ENCODE measurements around the gene COL24A1.

COL24A1 gene

DNA sequence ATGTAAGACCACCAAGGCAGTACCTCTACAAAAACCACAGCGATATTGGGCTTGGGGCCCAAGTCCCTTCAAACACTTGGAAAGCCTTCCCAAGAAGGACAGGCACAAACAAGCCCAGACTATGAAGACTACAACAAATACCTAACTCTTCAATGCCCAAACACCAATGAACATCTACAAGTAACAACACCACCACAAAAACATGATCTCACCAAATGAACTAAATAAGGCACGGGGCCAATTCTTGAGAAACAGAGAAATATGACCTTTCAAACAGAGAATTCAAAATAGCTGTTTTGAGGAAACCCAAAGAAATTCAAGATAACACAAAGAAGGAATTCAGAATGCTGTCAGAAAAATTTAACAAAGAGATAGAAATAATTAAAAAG, 86.8 kb downstream of the COL24A1 start:
- DNase-seq: no peak

GRCh38 chr1:86068841-86069756, 87.5 kb downstream of the COL24A1 start:
- no peak for DNase-seq

GRCh38 chr1:86068271-86068721, 88.3 kb downstream of the COL24A1 start:
- no peak for DNase-seq

GRCh38 chr1:86067626-86068025, 88.9 kb downstream of the COL24A1 start:
- DNase-seq: no peak

DNA sequence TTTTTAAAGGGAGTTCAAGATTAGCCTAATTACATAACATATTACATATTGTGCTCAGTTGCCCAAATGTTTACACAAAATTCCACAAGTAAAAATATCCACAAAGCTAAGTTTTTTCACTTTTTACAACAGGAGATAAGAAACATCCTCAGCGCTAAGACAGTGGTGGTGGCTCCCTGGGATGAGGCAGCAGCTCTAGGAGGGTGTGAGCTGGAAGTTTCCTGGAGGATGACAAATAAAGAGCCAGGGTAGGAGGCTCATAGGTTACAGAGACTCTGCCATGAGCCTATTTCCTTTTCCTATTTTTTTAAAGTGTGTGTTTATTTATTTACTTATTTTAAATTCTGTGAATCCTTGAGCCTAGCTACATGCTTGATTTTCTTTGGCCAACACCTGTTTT, 91.7 kb downstream of the COL24A1 start:
- no peak for DNase-seq

- no peak for DNase-seq
Observed at GRCh38 chr1:86063721-86064120, 92.9 kb downstream of the COL24A1 start.

DNA sequence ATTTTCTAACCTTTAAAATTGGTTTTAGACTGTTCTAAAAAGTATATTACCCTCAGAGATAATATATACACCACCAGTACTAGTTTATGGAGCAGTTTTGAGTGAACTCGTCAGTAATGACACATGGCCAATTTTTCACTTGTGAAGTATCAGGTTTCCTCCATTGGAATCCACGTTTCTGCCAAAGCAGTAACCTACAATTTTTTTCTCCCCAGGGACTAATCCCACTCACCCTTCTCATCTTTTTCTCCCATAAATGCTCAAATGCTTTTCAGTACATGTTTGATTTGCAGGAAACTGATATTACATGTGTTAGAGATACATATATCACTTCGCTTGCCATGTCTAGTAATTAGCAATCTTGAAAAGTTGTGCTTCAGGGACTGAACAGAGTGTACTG, 94.1 kb downstream of the COL24A1 start:
- no peak for DNase-seq

DNA sequence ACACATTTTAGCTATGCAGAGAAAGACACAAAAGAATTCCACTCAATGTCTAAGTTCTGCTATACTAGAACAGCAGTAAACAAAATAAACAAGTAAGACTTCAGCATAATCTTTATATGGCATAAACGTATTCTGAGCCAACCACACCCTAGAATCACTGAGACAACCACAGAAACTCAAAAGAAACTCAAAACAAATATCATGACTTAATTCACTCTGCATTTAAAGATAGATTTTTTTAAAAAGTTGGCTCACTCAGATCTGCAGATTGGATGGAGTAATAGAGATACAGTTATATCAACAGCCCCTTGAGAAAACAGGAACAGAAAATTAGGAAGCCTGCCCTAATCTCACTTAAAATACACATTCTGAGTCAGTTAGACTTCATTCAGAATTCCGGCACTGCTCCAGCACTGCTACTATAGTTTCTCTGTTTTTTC, 95.0 kb downstream of the COL24A1 start:
- DNase-seq: no peak

DNA sequence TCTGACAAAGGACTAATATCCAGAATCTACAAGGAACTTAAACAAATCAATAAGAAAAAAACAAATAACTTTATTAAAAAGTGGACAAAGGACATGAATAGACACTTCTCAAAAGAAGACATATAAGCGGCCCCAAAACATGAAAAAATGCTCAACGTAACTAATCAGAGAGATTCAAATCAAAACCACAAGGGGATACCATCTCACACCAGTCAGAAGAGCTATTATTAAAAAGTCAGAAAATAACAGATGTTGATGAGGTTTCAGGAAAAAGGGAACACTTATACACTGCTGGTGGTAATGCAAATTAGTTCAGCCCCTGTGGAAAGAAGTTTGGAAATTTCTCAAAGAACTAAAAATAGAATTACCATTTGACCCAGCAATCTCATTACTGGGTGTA, 102.2 kb downstream of the COL24A1 start:
- no peak for DNase-seq

GRCh38 chr1:86052948-86053698, 103.4 kb downstream of the COL24A1 start:
- DNase-seq: no peak

DNA sequence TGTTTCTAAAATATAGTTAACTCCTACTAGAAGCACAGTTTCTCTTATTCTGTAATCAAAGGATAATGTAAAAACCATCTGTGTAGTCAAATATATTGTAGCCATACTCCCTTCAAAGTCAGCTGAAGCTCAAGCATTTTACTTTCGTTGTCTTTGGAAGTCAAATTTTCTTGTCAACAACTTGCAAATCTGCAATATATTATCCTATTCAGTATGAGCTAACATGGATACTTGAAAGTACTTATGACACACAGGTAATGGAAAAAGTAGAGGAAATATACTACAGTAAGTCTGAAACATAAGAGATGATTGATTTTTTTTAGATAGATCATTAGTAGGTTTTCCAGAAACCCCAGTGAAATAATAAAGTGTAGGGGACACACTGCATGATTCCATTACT, 121.5 kb downstream of the COL24A1 start:
- no peak for DNase-seq

DNA sequence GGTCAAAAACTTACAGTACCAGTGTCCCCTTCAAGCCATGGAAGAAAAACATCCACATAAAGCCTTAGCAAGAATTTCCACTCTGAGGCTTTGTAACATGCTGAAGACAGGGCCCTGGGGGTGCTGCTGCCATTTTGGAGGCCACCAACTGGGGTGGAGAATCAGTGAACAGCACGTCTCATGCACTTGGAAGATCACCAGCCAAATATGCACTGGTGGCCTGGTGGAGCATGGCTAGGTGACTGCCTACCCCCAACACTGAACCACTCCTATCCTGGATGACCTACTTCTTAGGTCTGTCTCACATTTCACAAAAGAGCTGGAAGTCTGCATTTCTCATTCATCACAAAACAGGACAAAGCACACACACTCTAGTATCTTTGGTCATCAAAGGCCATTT, 126.4 kb downstream of the COL24A1 start:
- DNase-seq: no peak

GRCh38 chr1:86018283-86018923, 138.2 kb downstream of the COL24A1 start:
- DNase-seq: no peak

DNA sequence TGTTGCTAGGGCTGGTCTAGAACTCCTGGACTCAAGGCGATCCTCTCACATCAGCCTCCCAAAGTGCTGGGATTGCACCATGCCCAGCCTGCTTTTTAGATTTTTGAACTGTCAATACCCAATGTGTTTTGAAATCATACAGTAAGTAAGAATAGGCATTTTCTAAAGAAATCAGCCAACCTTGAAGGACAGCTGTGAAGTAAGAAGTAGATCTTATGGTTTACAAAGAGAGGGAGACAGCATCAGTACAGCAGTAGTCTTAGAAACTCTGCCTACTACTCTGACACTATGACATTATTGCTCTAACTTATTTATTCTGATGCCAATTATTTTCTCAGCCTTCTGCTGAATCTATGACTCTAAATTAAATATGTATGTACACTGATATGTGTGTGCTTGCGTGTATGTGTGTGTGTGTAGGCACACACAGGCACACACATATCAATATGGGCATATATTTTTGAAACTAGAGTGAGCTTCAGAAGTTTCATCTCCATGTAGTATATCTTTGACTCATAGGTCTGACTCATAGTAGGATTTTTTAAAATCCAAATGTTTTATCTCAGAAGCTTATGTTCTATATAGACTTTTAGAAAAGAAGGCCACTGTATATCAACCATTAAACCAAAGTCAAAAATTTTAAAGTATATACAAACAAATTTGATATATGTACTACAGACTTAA, 140.4 kb downstream of the COL24A1 start:
- DNase-seq: no peak

GRCh38 chr1:86015375-86015774, 141.2 kb downstream of the COL24A1 start:
- DNase-seq: no peak

DNA sequence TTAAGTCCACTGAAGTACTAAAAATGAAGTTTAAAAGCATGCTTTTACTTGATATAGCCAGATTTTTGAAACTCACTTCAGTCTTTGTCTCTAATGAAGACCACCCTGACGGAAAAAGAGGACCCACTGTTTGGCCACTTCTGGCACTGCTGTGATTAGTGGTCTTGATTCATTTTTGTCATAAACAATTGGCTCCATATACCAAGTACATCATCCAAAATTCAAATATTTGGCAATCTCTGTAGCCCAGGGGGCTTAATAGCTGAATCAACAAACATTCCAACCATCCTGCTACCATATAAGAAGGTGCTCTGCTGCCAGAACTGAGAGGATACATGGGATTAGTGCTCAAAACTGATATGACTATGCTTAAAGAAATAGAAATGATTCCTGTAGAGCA, 156.0 kb downstream of the COL24A1 start:
- DNase-seq: no peak

DNA sequence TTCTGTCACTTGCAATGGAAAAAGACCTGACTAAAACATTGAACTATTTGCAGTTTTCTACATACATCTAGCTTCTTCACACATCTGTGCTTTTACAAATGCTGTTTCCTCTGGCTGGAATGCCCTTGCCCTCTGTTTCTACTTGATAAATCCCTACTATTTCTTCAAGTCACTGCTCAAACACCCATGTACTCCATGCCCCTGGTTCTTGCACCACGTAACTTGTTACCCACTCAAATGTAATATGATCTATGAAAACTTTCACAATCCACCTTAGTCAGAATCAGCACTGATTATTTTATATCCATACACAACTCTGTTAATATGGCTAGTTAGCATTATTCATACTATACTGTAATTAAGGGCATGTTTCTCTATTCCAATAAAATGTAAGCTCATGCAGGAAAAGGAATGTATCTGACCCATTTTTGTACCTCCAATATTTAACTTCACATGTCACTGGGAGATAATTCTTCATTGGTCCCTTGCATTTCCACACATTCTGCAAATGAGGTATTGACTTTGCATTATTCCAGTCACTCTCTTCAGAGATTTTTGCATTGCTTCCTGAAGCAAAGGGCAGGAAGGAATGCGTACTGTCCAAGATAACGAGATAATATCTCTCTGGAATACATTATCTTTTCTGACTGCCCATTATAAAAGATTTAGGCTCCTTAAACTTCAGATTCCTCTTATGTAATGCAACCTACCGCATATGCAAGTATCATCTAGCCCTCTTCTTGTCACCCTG, 158.3 kb downstream of the COL24A1 start:
- no peak for DNase-seq

- no peak for DNase-seq
Observed at GRCh38 chr1:85992791-85993190, 163.8 kb downstream of the COL24A1 start.

DNA sequence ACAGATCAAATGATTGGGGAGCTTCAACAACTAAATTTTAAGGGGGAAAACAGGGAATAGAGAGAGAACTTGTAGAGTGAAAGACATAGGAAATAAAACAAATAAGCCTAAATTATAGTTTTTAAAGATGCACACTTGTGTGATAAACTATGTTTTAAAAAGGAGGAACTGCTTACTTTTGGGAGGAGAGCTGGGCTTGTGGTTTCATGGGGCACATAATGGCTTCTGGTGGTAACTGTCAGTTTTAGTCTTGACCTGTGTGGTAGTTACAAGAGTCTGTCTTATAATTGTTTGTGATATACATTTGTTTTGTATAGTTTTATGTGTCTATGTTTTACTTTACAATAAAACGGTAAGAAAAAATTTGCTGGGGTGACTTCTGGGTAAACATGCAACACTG, 165.3 kb downstream of the COL24A1 start:
- no peak for DNase-seq

DNA sequence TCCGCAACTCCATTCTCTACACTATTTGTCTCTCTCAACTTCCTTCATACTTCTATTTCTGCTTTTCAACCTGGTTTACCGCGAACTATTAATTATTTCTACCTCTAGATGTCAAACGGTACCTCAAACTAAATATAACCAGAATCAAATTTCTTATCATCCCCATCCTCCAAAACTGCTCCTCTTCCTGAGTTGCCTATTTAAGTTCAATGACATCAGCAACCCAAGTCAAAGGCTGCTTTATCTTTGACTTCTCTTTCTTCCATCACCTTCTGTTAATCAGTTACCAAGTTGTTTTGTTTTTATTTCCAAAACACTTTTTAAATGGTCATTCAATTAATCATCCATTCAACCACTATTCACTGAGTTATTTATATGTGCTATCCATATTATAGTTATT, 171.9 kb downstream of the COL24A1 start:
- DNase-seq: no peak

DNA sequence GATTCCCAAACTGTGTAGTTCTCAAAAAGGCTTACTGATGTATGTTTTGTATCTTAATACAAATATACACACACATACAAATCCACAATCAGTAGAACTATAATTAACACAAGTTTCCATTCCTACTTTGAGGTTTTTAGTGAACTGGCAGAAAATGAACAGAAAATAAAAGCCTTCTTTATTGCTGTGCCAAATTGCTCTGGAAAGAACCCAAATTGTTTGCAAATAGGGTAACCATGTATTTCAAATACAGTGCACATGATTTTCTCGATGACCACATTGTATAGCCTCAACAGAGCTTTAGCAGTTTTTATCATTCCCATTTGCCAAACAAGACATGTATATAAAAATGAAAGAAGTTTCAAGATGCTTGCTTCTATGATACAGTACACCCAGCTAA, 173.3 kb downstream of the COL24A1 start:
- no peak for DNase-seq

- DNase-seq: no peak
Observed at GRCh38 chr1:85976516-85977205, 179.9 kb downstream of the COL24A1 start.

Measured in 8988T (cell line).